ENCODE measurements around the gene MGRN1. TPM values are rescaled to one million over a fixed set of nuclear protein-coding genes. Genes with fewer than 3 reads are reported as not detected.

Gene MGRN1
- polyA plus RNA-seq, 1 donor from 2014 or later, result 35.9 TPM

- H3K36me3 ChIP-seq (ENCODE audit: insufficient read depth, low read length), result peaks cover 11% of the 10 kb centered on the region
- no peaks in the 10 kb centered on the region for H3K9me3 ChIP-seq (ENCODE audit: low read length)
- no peak overlapping the region for H3K9ac ChIP-seq (ENCODE audit: low read length)
- H4K20me1 ChIP-seq (ENCODE audit: insufficient read depth), result no peaks in the 10 kb centered on the region
- H3K27me3 ChIP-seq (ENCODE audit: insufficient read depth, low read depth, low read length), result no peaks in the 10 kb centered on the region
- H3F3A ChIP-seq (ENCODE audit: insufficient read depth, low read length, poor library complexity, severe bottlenecking), result no peaks in the 10 kb centered on the region
- peaks cover 26% of the 10 kb centered on the region for H3K79me2 ChIP-seq (replicated peaks; ENCODE audit: insufficient read depth, low read length)
- no peak overlapping the region for H3K4me2 ChIP-seq (ENCODE audit: low read length)
- H2AFZ ChIP-seq (ENCODE audit: low read depth, low read length), result no peak overlapping the region
- H3K27ac ChIP-seq (ENCODE audit: low read length), result no peak overlapping the region
- no peaks in the 10 kb centered on the region for H3K9me2 ChIP-seq (ENCODE audit: insufficient read depth, low read length)
- TF ChIP-seq TAF1 (IDR thresholded peaks at IDR 0.05; ENCODE audit: low read depth) (no peak), SMC3 (conservative IDR thresholded peaks at IDR 0.05; ENCODE audit: poor library complexity) (no peak), POLR2AphosphoS5 (IDR thresholded peaks at IDR 0.05) (no peak), MXI1 (conservative IDR thresholded peaks at IDR 0.05; ENCODE audit: poor library complexity, severe bottlenecking) (no peak), REST (IDR thresholded peaks at IDR 0.05; ENCODE audit: borderline replicate concordance) (no peak), EP300 (conservative IDR thresholded peaks at IDR 0.05; ENCODE audit: poor library complexity, severe bottlenecking) (no peak), RAD21 (conservative IDR thresholded peaks at IDR 0.05) (no peak), EZH2 (IDR thresholded peaks at IDR 0.05; ENCODE audit: borderline replicate concordance, insufficient read depth, low read length, poor library complexity, severe bottlenecking) (no peak)
- TF ChIP-seq, protein P1, sequence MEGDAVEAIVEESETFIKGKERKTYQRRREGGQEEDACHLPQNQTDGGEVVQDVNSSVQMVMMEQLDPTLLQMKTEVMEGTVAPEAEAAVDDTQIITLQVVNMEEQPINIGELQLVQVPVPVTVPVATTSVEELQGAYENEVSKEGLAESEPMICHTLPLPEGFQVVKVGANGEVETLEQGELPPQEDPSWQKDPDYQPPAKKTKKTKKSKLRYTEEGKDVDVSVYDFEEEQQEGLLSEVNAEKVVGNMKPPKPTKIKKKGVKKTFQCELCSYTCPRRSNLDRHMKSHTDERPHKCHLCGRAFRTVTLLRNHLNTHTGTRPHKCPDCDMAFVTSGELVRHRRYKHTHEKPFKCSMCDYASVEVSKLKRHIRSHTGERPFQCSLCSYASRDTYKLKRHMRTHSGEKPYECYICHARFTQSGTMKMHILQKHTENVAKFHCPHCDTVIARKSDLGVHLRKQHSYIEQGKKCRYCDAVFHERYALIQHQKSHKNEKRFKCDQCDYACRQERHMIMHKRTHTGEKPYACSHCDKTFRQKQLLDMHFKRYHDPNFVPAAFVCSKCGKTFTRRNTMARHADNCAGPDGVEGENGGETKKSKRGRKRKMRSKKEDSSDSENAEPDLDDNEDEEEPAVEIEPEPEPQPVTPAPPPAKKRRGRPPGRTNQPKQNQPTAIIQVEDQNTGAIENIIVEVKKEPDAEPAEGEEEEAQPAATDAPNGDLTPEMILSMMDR (IDR thresholded peaks at IDR 0.05; ENCODE audit: poor library complexity, severe bottlenecking), result no peak
- no peak overlapping the region for H3K4me3 ChIP-seq (ENCODE audit: low read length)
Measured at GRCh38 chr16:4646773-4647643, 22.4 kb downstream of the MGRN1 start.

DNA sequence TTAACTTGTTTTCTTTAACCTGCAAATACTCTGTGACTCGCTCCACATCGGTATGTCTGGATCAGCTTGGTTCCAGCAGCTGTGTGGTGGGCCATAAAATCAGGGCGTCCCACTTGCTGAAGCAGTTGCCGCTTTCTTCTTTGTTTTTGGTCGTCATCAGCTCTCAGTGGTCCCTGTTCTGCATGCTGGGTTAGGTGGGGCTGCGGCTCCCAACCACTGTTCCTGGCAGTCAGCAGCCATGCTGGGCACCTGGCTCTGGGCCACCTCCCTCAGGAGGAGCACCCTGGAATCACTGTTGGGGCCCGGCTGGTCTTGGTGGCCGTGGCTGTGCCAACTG lies 23.0 kb downstream of the MGRN1 start:
- no peaks in the 10 kb centered on the region for H3K9me3 ChIP-seq (ENCODE audit: low read length)
- peaks cover 11% of the 10 kb centered on the region for H3K36me3 ChIP-seq (ENCODE audit: insufficient read depth, low read length)
- H3K79me2 ChIP-seq (replicated peaks; ENCODE audit: insufficient read depth, low read length), result peaks cover 26% of the 10 kb centered on the region
- TF ChIP-seq MXI1 (conservative IDR thresholded peaks at IDR 0.05; ENCODE audit: poor library complexity, severe bottlenecking), result no peak
- TF ChIP-seq, protein P1 (IDR thresholded peaks at IDR 0.05; ENCODE audit: poor library complexity, severe bottlenecking), result no peak
- no peak for TF ChIP-seq RAD21 (conservative IDR thresholded peaks at IDR 0.05)
- no peak for TF ChIP-seq EZH2 (IDR thresholded peaks at IDR 0.05; ENCODE audit: borderline replicate concordance, insufficient read depth, low read length, poor library complexity, severe bottlenecking)
- no peak for TF ChIP-seq REST (IDR thresholded peaks at IDR 0.05; ENCODE audit: borderline replicate concordance)
- no peak for TF ChIP-seq SMC3 (conservative IDR thresholded peaks at IDR 0.05; ENCODE audit: poor library complexity)
- TF ChIP-seq EP300 (conservative IDR thresholded peaks at IDR 0.05; ENCODE audit: poor library complexity, severe bottlenecking), result no peak
- TF ChIP-seq POLR2AphosphoS5 (IDR thresholded peaks at IDR 0.05), result no peak
- no peak for TF ChIP-seq TAF1 (IDR thresholded peaks at IDR 0.05; ENCODE audit: low read depth)
- H4K20me1 ChIP-seq (ENCODE audit: insufficient read depth), result no peaks in the 10 kb centered on the region
- no peak overlapping the region for H3K27ac ChIP-seq (ENCODE audit: low read length)
- H3F3A ChIP-seq (ENCODE audit: insufficient read depth, low read length, poor library complexity, severe bottlenecking), result no peaks in the 10 kb centered on the region
- H3K4me3 ChIP-seq (ENCODE audit: low read length), result no peak overlapping the region
- no peak overlapping the region for H2AFZ ChIP-seq (ENCODE audit: low read depth, low read length)
- no peak overlapping the region for H3K9ac ChIP-seq (ENCODE audit: low read length)
- no peaks in the 10 kb centered on the region for H3K27me3 ChIP-seq (ENCODE audit: insufficient read depth, low read depth, low read length)
- H3K4me2 ChIP-seq (ENCODE audit: low read length), result no peak overlapping the region
- H3K9me2 ChIP-seq (ENCODE audit: insufficient read depth, low read length), result no peaks in the 10 kb centered on the region

Data from neural cell (in vitro differentiated cells).